ENCODE measurements around the gene GAS6.
A peak's percentile ranks its signal among the peaks of the same experiment; 100 is the strongest.

GAS6 gene

GRCh38 chr13:113850722-113851479 is 13.0 kb downstream of the GAS6 start:
- no peak for DNase-seq

GRCh38 chr13:113849981-113850721 is 13.7 kb downstream of the GAS6 start:
- no peak for DNase-seq

GRCh38 chr13:113849546-113849945 is 14.3 kb downstream of the GAS6 start:
- DNase-seq, result no peak

GRCh38 chr13:113848431-113849260 is 15.2 kb downstream of the GAS6 start:
- no peak for DNase-seq

GRCh38 chr13:113848020-113848419 is 15.9 kb downstream of the GAS6 start:
- no peak for DNase-seq

GRCh38 chr13:113846636-113847318 is 17.1 kb downstream of the GAS6 start:
- peak; percentile 20 for DNase-seq

- DNase-seq, result no peak
Measured at GRCh38 chr13:113845723-113846635, 17.9 kb downstream of the GAS6 start.

- DNase-seq, result no peak
Measured at GRCh38 chr13:113845055-113845454, 18.8 kb downstream of the GAS6 start.

- no peak for DNase-seq
Measured at GRCh38 chr13:113843864-113844556, 19.9 kb downstream of the GAS6 start.

- no peak for DNase-seq
Measured at GRCh38 chr13:113843063-113843654, 20.7 kb downstream of the GAS6 start.

- DNase-seq, result no peak
Measured at GRCh38 chr13:113842336-113843062, 21.4 kb downstream of the GAS6 start.

- no peak for DNase-seq
Measured at GRCh38 chr13:113841353-113841650, 22.6 kb downstream of the GAS6 start.

- DNase-seq, result no peak
Measured at GRCh38 chr13:113840541-113841352, 23.1 kb downstream of the GAS6 start.

GRCh38 chr13:113839536-113840204 is 24.2 kb downstream of the GAS6 start:
- no peak for DNase-seq

GRCh38 chr13:113838711-113839201 is 25.1 kb downstream of the GAS6 start:
- DNase-seq, result no peak

- no peak for DNase-seq
Measured at GRCh38 chr13:113837560-113838355, 26.1 kb downstream of the GAS6 start.

GRCh38 chr13:113836768-113837559 is 26.9 kb downstream of the GAS6 start:
- no peak for DNase-seq

Data from activated CD4-positive, alpha-beta T cell treated with anti-CD3 and anti-CD28 coated beads, Interleukin-2, amount 50 U/mL, for 1 hour (primary cell).